Heart right ventricle (tissue), 16 donors: Measurements from ENCODE around the gene ADIRF. TPM values are rescaled to one million over a fixed set of nuclear protein-coding genes. Genes with fewer than 3 reads are reported as not detected.

ENCODE experiments used
- ATAC-seq, 8 donors: fragments of 200-7000 bp; cut with Tn5 transposase; one replicate each; pipeline ENCODE4 v1.9.1; 2020; ENCODE audit warnings: mild to moderate bottlenecking in 8 of 8, moderate library complexity in 8 of 8, moderate number of reproducible peaks in 1 of 8
- DNase-seq, 2 donors: peaks; one replicate each; pipeline ENCODE4 v3.0.0-alpha.2; 2020
- H3K27ac ChIP-seq, 10 donors: fragments of 200-600 bp; sonication (generic) in 2 of 10; one replicate each; pipeline versions ENCODE4 v1.5.0 to v1.8.0; 2020 to 2022; ENCODE audit warnings: mild to moderate bottlenecking in 3 of 10
- H3K27me3 ChIP-seq, 7 donors: fragments of 200-600 bp; one replicate each; pipeline ENCODE4 v1.8.0; 2021 to 2022; ENCODE audit warnings: mild to moderate bottlenecking in 2 of 7
- H3K36me3 ChIP-seq, 9 donors: fragments of 200-600 bp; sonication (generic) in 1 of 9; one replicate each; pipeline versions ENCODE4 v1.5.0 to v1.8.0; 2020 to 2022; ENCODE audit warnings: mild to moderate bottlenecking in 2 of 9
- H3K4me1 ChIP-seq, 9 donors: fragments of 200-600 bp; sonication (generic) in 1 of 9; one replicate each; pipeline versions ENCODE4 v1.5.0 to v1.8.0; 2020 to 2022; ENCODE audit warnings: mild to moderate bottlenecking in 4 of 9
- H3K4me3 ChIP-seq, 10 donors: fragments of 200-600 bp; sonication (generic) in 2 of 10; one replicate each; pipeline versions ENCODE4 v1.5.0 to v1.8.0; 2020 to 2022; ENCODE audit warnings: mild to moderate bottlenecking in 7 of 10, moderate library complexity in 2 of 10
- H3K9me3 ChIP-seq, 11 donors: fragments of 200-600 bp in 10 of 11; sonication (generic) in 2 of 11; one replicate each; pipeline versions ENCODE4 v1.5.0 to v1.8.0; 2013 to 2022; ENCODE audit warnings: mild to moderate bottlenecking in 2 of 11, control low read depth in 1 of 11, moderate library complexity in 1 of 11
- CTCF ChIP-seq, 9 donors: fragments of 200-600 bp; sonication (generic) in 2 of 9; IDR thresholded peaks; one replicate each; pipeline versions ENCODE4 v1.5.0 to v1.8.0; 2021 to 2022; ENCODE audit warnings: antibody characterized with exemption in 9 of 9, mild to moderate bottlenecking in 5 of 9, moderate library complexity in 1 of 9
- WGBS, 2 donors: extraction: QIAGEN DNeasy Blood & Tissue Kit; methylation state at CpG; one replicate each; pipeline ENCODE4 v1.1.7; 2013; ENCODE audit warnings: inconsistent platforms in 1 of 2; 5-methylcytosine and 5-hydroxymethylcytosine counted together
- intact Hi-C, 10 donors: fragments of 100-400 bp; cut with DNase I; formaldehyde crosslinking; loops; one replicate each; pipeline versions ENCODE4 v1.11.1 to v1.14.2; 2022
- polyA plus RNA-seq, 2 donors: library from polyadenylated mRNA; stranded (reverse); fragments of 200-250 nt; gene quantifications; one replicate each; pipeline ENCODE4 v1.2.3, GENCODE V29; 2013
- total RNA-seq, 10 donors: library from RNA; stranded (reverse); fragmentation: NEBNext Ultra II Directional in 3 of 10; extraction: Animal tissue kit (Norgen Biotek cat#: 25700) in 3 of 10; gene quantifications; one replicate each; pipeline versions ENCODE4 v1.2.1 to v1.2.4, GENCODE V29; 2021 to 2023
- donor health status: Arrhythmogenic right ventricular cardiomyopathy.
- donor health status: ischemic (EF 13 %, LVEDD 7.1; RV severe dilation, severe dysfunction).
- donor health status: healthy with polysubstance abuse.
- donor health status: DM: no; HTN: yes; CAD: no.
- donor health status: DM: no; HTN: no; CAD: no.
- donor health status: ischemic (EF 25% LVEDD 6.9; RV normal size, moderate dysfunction).
- donor health status: ischemic (EF 25% LVEDD 5.7; RV mildly dilated, moderate dysfunction).
- donor health status: healthy.
- donor health status: DM: yes; HTN: yes; CAD: no.
- donor health status: Ischemic cardiomyopathy.
- donor health status: ischemic (EF 35%, LVEDD 5.7; RV mildly dilated, moderate dysfunction).
- donor health status: nonischemic (EF 11% LVEDD 7.7; RV severe dilation, severe dysfunction).
- donor health status: DM: yes; HTN: yes; CAD: no.
- donor health status: PGD.
- donor health status: ischemic (EF 29% LVEDD 5.4; RV normal size, mild dysfunction).
- donor health status: nonischemic (EF 23%, LVEDD 6.1; RV moderate dilation, normal function).

Gene ADIRF
- total and polyA plus RNA-seq, 12 donors = 18.5 to 234 (median 42.2) TPM

- Histone ChIP-seq H3K36me3 (no peaks in the 10 kb centered on the region), H3K27me3 (peaks cover 0 to 47% (median 0%) of the 10 kb centered on the region in 7 donors), H3K27ac (peak overlapping the region; percentile 85 to 98 (median 94)), H3K4me1 (peaks cover 13 to 67% (median 50%) of the 10 kb centered on the region in 9 donors), H3K4me3 (peak overlapping the region; percentile 56 to 79 (median 69)), H3K9me3 (no peaks in the 10 kb centered on the region)
- ATAC-seq = peak in 3 of 8 donors; percentile 3 to 16 (median 4)
- TF ChIP-seq CTCF (IDR thresholded peaks at IDR 0.05) = no peak
- intact Hi-C loops = loop anchor here in 2 of 10 donors (5.0 to 10.0 kb wide), 2 partner anchors 118 to 125 kb away; partner anchors contain the start of genes GLUD1 (in 1 of the 2) and SHLD2 (in 1 of the 2)
- DNase-seq = no peak
- 44 to 60% methylated on average over 8 of the region's 8 CpGs for WGBS, 2 donors
These were observed 1.2 kb downstream of the ADIRF start for GRCh38 chr10:86969421-86970041.

- no peak for TF ChIP-seq CTCF (IDR thresholded peaks at IDR 0.05)
- peak overlapping the region in 9 of 10 donors; percentile 62 to 79 (median 70) for H3K4me3 ChIP-seq
- ATAC-seq = peak; percentile 37 to 75 (median 63)
- intact Hi-C loops = loop anchor here in 2 of 10 donors (5.0 to 10.0 kb wide), 2 partner anchors 117 to 124 kb away; partner anchors contain the start of genes GLUD1 (in 1 of the 2) and SHLD2 (in 1 of the 2)
- peak; percentile 86 to 88 for DNase-seq
- H3K36me3 ChIP-seq = no peaks in the 10 kb centered on the region
- H3K4me1 ChIP-seq = peaks cover 13 to 67% (median 50%) of the 10 kb centered on the region in 9 donors
- peak overlapping the region; percentile 85 to 98 (median 94) for H3K27ac ChIP-seq
- peaks cover 0 to 47% (median 0%) of the 10 kb centered on the region in 7 donors for H3K27me3 ChIP-seq
- H3K9me3 ChIP-seq = no peaks in the 10 kb centered on the region
- 33 to 46% methylated on average over 30 of the region's 30 CpGs for WGBS, 2 donors
These were observed 2.1 kb downstream of the ADIRF start for GRCh38 chr10:86970162-86970981.

GRCh38 chr10:86970982-86971231 lies 2.6 kb downstream of the ADIRF start:
- no peak for DNase-seq
- Histone ChIP-seq H3K9me3 (no peaks in the 10 kb centered on the region), H3K27ac (peak overlapping the region; percentile 85 to 98 (median 94)), H3K4me3 (peak overlapping the region in 9 of 10 donors; percentile 62 to 79 (median 70)), H3K27me3 (peaks cover 0 to 47% (median 0%) of the 10 kb centered on the region in 7 donors), H3K36me3 (no peaks in the 10 kb centered on the region), H3K4me1 (peaks cover 13 to 62% (median 49%) of the 10 kb centered on the region in 9 donors)
- intact Hi-C loops = loop anchor here in 2 of 10 donors (5.0 to 10.0 kb wide), 2 partner anchors 116 to 124 kb away; partner anchors contain the start of genes GLUD1 (in 1 of the 2) and SHLD2 (in 1 of the 2)
- WGBS, 2 donors = 8 to 19% methylated on average over 12 to 20 of the region's 20 CpGs
- ATAC-seq = peak in 7 of 8 donors; percentile 28 to 50 (median 36)
- no peak for TF ChIP-seq CTCF (IDR thresholded peaks at IDR 0.05)
